Panc1 (cell line): ENCODE measurements around the gene TPGS1. TPM values are rescaled to one million over a fixed set of nuclear protein-coding genes. Genes with fewer than 3 reads are reported as not detected.

Source experiments
- ATAC-seq: fragments of 200-7000 bp; cut with Tn5 transposase; 2 replicates; pipeline ENCODE4 v1.9.1; 2020; ENCODE audit warnings: mild to moderate bottlenecking, moderate library complexity
- BruUV-seq: library from RNA; stranded (reverse); fragments of 400-500 nt; replicated peaks from 2 replicates; lab custom pipeline; 2021; lab: Mats Ljungman, UMichigan
- CTCF ChIA-PET: fragments of 300-600 bp; sonication (Branson Sonifier 250); formaldehyde crosslinking; loops from one replicate; lab custom pipeline; 2022; ENCODE audit warnings: antibody characterized with exemption; lab: Charles Lee
- POLR2A ChIA-PET: fragments of 300-600 bp; sonication (Branson Sonifier 250); formaldehyde crosslinking; loops from one replicate; lab custom pipeline; 2022; ENCODE audit warnings: antibody characterized with exemption; lab: Charles Lee
- DNase-seq: peaks from one replicate; pipeline ENCODE4 v3.0.0-alpha.2; 2010; ENCODE audit warnings: low read depth, low spot score
- H3K27ac ChIP-seq: 2 replicates; pipeline ENCODE4 v1.5.1; 2011; ENCODE audit warnings: mild to moderate bottlenecking, low read length, inconsistent platforms
- H3K27me3 ChIP-seq: fragments of 200-500 bp; sonication (Bioruptor generic); 2 replicates; pipeline ENCODE4 v1.6.0; 2014; ENCODE audit warnings: low read length, inconsistent platforms; ENCODE audit not compliant: control insufficient read depth, insufficient read depth
- H3K36me3 ChIP-seq: fragments of 200-500 bp; sonication (Bioruptor generic); 2 replicates; pipeline ENCODE4 v1.5.1; 2014; ENCODE audit warnings: inconsistent platforms, mild to moderate bottlenecking, low read length, moderate library complexity; ENCODE audit not compliant: control insufficient read depth, insufficient read depth
- H3K4me1 ChIP-seq: 2 replicates; pipeline ENCODE4 v1.5.1; 2011; ENCODE audit warnings: inconsistent platforms, mild to moderate bottlenecking, low read length, moderate library complexity; ENCODE audit not compliant: control insufficient read depth, insufficient read depth
- H3K4me3 ChIP-seq, 2 experiments: 2 replicates each; pipeline ENCODE4 v1.5.1; 2011 to 2012; ENCODE audit warnings: low read depth in 2 of 2, low read length in 2 of 2, mild to moderate bottlenecking in 2 of 2, inconsistent platforms in 1 of 2, moderate library complexity in 1 of 2
- H3K9me3 ChIP-seq: fragments of 200-500 bp; sonication (Bioruptor generic); 2 replicates; pipeline ENCODE4 v1.5.1; 2014; ENCODE audit warnings: low read depth, mild to moderate bottlenecking, inconsistent platforms, low read length, moderate library complexity; ENCODE audit not compliant: control insufficient read depth, insufficient read depth
- POLR2AphosphoS5 ChIP-seq: IDR thresholded peaks from 2 replicates; pipeline ENCODE4 v1.6.1; 2012; ENCODE audit warnings: mild to moderate bottlenecking, low read depth, low read length, moderate library complexity
- SIN3A ChIP-seq: IDR thresholded peaks from 2 replicates; pipeline ENCODE4 v1.6.1; 2012; ENCODE audit warnings: low read depth, mild to moderate bottlenecking, low read length, moderate library complexity, borderline replicate concordance; ENCODE audit not compliant: insufficient read depth
- TCF7L2 ChIP-seq: IDR thresholded peaks from 2 replicates; pipeline ENCODE4 v1.6.1; 2011; ENCODE audit warnings: mild to moderate bottlenecking, low read depth, low read length, inconsistent platforms
- in situ Hi-C: cut with HindIII; loops from 2 replicates; pipeline ENCODE4 v1.10.0; 2016; ENCODE audit warnings: low sequenced_read_pairs, low pct_unique_long_range_greater_than_20kb
- intact Hi-C: fragments of 100-400 bp; cut with micrococcal nuclease; formaldehyde crosslinking; loops from one replicate; pipeline ENCODE4 v1.10.0; 2022; ENCODE audit not compliant: unreplicated experiment
- total RNA-seq: library from RNA; stranded (reverse); gene quantifications from one replicate; pipeline ENCODE4 v1.2.1, GENCODE V29; 2021; ENCODE audit not compliant: unreplicated experiment
- TF ChIP-seq, protein P1 (sequence below), 2 experiments: IDR thresholded peaks; 2 replicates each; pipeline ENCODE4 v1.6.1; 2011 to 2012; ENCODE audit warnings: low read depth in 2 of 2, control low read depth in 1 of 2, low read length in 1 of 2, mild to moderate bottlenecking in 1 of 2, moderate library complexity in 1 of 2; ENCODE audit not compliant: insufficient read depth in 1 of 2
- TF ChIP-seq, protein P2 (sequence below): fragments of 450-650 bp; IDR thresholded peaks from 2 replicates; pipeline ENCODE4 v1.5.1; 2017; ENCODE audit warnings: mild to moderate bottlenecking

Gene TPGS1
- total RNA-seq, 1 experiment from 2014 or later: 17.6 TPM

DNA sequence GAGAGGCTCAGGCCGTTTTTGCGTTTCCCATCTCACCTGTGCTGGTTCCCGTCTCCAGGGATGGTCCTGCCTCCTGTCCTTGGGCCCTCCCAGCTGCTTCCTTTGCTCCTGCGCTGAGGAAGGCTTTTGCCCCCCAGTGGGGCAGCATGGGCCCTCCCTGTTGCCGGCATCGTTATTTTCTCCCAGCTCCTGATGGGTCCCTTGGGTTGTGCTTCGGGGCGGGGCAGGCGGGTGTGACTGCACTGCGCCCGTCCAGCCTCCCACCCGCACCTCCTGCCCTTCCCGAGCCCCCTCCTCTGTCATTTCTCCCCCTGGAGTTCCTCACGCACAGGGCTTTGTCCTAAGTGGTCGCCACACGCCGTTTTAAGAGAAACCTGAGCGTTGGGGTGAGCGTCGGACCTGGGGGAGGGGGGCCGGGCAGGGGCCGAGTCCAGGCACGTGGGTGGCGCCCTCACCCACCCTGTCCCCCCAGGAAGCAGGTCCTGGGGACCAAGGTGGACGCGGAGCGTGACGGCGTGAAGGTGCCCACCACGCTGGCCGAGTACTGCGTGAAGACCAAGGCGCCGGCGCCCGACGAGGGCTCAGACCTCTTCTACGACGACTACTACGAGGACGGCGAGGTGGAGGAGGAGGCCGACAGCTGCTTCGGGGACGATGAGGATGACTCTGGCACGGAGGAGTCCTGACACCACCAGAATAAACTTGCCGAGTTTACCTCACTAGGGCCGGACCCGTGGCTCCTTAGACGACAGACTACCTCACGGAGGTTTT is 33.8 kb downstream of the TPGS1 start:
- in situ Hi-C loops: no loop called here
- Histone ChIP-seq H3K9me3 (no peaks in the 10 kb centered on the region), H3K36me3 (no peaks in the 10 kb centered on the region), H3K27me3 (no peaks in the 10 kb centered on the region), H3K4me3 (no peak overlapping the region), H3K27ac (no peak overlapping the region), H3K4me1 (no peaks in the 10 kb centered on the region)
- DNase-seq: no peak
- intact Hi-C loops: no loop called here
- no TSS peak for BruUV-seq
- ChIA-PET POLR2A (no interaction called here), CTCF (no interaction called here)
- TF ChIP-seq TCF7L2 (no peak), POLR2AphosphoS5 (no peak), SIN3A (no peak)
- TF ChIP-seq, protein P1, sequence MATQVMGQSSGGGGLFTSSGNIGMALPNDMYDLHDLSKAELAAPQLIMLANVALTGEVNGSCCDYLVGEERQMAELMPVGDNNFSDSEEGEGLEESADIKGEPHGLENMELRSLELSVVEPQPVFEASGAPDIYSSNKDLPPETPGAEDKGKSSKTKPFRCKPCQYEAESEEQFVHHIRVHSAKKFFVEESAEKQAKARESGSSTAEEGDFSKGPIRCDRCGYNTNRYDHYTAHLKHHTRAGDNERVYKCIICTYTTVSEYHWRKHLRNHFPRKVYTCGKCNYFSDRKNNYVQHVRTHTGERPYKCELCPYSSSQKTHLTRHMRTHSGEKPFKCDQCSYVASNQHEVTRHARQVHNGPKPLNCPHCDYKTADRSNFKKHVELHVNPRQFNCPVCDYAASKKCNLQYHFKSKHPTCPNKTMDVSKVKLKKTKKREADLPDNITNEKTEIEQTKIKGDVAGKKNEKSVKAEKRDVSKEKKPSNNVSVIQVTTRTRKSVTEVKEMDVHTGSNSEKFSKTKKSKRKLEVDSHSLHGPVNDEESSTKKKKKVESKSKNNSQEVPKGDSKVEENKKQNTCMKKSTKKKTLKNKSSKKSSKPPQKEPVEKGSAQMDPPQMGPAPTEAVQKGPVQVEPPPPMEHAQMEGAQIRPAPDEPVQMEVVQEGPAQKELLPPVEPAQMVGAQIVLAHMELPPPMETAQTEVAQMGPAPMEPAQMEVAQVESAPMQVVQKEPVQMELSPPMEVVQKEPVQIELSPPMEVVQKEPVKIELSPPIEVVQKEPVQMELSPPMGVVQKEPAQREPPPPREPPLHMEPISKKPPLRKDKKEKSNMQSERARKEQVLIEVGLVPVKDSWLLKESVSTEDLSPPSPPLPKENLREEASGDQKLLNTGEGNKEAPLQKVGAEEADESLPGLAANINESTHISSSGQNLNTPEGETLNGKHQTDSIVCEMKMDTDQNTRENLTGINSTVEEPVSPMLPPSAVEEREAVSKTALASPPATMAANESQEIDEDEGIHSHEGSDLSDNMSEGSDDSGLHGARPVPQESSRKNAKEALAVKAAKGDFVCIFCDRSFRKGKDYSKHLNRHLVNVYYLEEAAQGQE (IDR thresholded peaks at IDR 0.05; ENCODE audit: insufficient read depth in 1 of 2, low read depth in 2 of 2, low read length in 1 of 2): no peak
- TF ChIP-seq, protein P2, sequence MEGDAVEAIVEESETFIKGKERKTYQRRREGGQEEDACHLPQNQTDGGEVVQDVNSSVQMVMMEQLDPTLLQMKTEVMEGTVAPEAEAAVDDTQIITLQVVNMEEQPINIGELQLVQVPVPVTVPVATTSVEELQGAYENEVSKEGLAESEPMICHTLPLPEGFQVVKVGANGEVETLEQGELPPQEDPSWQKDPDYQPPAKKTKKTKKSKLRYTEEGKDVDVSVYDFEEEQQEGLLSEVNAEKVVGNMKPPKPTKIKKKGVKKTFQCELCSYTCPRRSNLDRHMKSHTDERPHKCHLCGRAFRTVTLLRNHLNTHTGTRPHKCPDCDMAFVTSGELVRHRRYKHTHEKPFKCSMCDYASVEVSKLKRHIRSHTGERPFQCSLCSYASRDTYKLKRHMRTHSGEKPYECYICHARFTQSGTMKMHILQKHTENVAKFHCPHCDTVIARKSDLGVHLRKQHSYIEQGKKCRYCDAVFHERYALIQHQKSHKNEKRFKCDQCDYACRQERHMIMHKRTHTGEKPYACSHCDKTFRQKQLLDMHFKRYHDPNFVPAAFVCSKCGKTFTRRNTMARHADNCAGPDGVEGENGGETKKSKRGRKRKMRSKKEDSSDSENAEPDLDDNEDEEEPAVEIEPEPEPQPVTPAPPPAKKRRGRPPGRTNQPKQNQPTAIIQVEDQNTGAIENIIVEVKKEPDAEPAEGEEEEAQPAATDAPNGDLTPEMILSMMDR: no peak
- ATAC-seq: no peak

DNA sequence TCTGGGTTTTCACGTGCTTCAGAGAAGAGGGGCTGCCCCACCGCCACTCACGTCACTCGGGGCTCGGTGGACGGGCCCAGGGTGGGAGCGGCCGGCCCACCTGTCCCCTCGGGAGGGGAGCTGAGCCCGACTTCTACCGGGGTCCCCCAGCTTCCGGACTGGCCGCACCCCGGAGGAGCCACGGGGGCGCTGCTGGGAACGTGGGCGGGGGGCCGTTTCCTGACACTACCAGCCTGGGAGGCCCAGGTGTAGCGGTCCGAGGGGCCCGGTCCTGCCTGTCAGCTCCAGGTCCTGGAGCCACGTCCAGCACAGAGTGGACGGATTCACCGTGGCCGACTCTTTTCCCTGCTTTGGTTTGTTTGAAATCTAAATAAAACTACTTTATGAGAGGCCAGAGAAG is 34.4 kb downstream of the TPGS1 start:
- DNase-seq: no peak
- Histone ChIP-seq H3K4me3 (no peak overlapping the region), H3K36me3 (no peaks in the 10 kb centered on the region), H3K4me1 (no peaks in the 10 kb centered on the region), H3K27me3 (no peaks in the 10 kb centered on the region), H3K27ac (no peak overlapping the region), H3K9me3 (no peaks in the 10 kb centered on the region)
- in situ Hi-C loops: no loop called here
- BruUV-seq: TSS peak; percentile 71
- ChIA-PET CTCF (no interaction called here), POLR2A (no interaction called here)
- TF ChIP-seq TCF7L2: no peak
- no peak for TF ChIP-seq POLR2AphosphoS5
- TF ChIP-seq, protein P1 (IDR thresholded peaks at IDR 0.05; ENCODE audit: insufficient read depth in 1 of 2, low read depth in 2 of 2, low read length in 1 of 2): no peak
- TF ChIP-seq, protein P2: no peak
- TF ChIP-seq SIN3A: no peak
- intact Hi-C loops: no loop called here
- no peak for ATAC-seq
